CD4-positive, alpha-beta T cell treated with Interleukin-1 beta for 1 hour (primary cell): ENCODE data around the gene PAIP2B.
A peak's percentile ranks its signal among the peaks of the same experiment; 100 is the strongest.
"Not testable (repeated sequence)": the region's sequence is repeated elsewhere in the genome, so short reads cannot be mapped to it uniquely, and the experiment has no call there.

Experiments
- DNase-seq, 2 donors: peaks; one replicate each; pipeline ENCODE4 v3.0.0-alpha.2; 2020 to 2022

The PAIP2B gene, protein sequence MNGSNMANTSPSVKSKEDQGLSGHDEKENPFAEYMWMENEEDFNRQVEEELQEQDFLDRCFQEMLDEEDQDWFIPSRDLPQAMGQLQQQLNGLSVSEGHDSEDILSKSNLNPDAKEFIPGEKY

DNA sequence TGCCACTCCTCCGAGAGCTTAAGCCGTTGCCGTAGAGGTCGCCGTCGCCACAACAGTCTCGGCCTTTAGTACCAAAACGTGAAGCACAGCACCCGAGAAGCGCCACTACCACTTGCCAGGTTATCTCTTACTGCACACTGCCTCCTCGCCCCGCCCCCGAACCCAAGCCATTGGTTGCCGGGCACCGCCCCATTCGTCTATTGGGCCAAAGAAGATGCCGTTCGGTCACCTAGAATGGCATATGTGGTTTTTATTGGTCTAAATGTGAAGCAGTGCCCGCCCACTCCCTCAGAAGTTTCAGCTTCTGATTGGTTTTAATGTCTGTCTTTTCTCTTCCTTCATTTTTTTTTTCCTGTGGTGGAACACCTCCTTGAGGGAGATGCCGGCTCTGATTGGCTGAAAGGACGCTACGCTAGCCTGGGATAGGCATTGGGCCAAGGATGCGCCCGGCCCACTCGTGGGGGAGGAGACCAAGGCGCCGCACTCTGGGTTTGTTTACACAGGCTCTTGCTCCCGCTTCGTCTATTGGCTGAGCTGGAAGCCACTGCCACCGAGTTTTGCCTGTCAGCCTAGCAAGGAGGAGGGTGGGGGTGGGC, at the start of gene PAIP2B:
TSS of gene PAIP2B (minus strand) at position 139 of the 596 bp plus-strand sequence. CDS start 24,514 bp downstream, outside the sequence.
- peak; percentile 98 to 99 for DNase-seq

DNA sequence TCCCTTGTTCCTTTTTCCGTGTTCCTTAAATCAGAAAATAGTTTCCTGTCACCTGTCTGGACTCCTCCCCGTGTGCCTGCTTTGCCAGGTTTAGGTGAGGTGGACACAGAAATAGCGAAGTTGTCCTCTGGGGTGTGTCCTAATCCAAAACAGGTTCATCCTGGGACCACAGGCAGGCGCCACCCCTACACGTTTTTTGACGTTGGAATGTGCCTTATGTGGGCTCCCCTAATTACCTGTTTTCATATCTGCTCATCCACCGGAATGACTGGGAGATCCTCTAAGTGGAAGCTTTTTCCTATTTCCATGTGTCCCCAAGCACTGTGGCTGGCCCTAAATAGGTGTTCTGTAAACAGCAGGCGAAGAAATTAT, 49.0 kb upstream of the PAIP2B start:
- DNase-seq, result no peak

DNA sequence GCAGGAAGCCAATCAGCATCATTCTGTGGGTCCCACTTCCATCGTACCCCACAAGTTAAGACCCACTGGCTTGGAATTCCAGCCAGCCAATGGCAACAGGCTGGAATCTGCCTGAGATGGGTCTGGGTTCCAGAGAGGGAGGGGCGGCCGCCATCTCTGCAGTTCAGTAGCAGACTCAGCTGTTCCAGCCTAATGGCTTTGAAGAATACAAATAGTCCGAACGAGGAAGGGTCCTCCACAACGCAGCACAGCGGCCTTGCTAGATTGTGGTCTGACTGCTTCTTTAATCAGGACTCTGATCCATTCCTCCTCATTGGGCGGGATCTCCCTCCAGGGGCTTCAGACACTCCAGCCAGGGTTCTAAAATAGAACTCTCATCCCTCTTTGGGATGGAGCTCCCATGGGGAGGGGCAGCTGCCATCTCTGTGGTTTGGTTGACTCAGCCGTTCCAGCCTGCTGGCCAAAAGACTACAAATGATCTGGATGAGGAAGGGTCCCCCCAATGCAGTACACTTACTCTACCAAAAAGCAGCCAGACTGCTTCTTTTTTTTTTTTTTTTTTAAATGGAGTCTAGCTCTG, 42.7 kb upstream of the PAIP2B start:
- DNase-seq, result no peak

DNA sequence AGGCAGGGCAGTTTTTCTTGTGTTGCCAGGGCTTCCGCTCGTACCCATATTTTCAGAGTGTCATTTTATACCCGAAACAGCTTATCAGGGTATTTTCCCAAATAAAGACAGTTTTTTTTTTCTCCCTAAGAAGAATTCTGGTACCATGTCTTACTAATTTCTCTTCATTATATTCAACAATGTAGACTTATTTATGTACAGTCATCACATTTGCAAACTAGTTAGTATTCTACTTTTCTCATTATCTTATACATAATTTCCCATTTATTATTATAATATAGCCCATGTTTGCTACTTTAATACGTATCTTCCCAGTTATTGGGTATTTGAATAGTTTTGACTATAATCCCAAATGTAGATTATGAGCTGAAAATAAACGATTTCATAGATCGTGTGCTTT, 36.5 kb upstream of the PAIP2B start:
- DNase-seq, result no peak

DNA sequence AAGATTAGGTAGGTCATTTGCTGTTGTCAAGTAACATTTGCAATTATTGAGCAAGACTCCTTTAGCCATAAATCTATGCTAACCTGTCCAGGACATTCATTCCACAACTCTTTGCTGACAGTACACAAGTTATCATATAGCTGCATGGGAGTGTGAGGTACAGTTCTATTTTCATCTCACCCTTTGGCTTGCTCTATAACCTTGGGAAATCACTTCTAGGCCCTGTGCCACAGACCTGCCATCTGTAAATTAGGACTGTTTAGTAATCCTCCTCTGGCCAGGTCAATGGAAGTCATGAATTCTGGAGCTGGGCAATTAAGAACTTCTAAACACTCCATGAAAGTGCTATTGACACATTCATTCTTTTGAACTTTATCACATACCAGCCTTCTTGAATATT, 34.6 kb upstream of the PAIP2B start:
- no peak for DNase-seq

DNA sequence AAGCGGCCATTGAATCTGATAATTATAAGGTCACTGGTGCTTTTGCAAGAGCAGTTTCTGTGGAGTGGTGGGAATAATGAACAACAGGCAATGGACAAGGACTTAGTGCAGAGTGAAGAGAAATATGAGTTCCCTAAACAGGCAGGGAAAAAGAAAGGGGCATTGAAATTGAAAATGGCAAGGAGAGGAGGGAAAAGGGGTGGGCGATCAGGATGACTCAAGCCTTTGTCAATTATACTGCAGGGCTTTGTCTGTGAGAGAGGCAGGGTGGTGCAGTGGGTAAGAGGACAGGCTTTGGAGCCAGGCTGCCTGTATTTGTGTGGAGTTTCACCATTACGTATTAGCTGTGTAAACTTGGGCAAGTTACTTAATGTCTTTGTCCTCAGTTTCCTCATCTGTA, 29.5 kb upstream of the PAIP2B start:
- DNase-seq, result no peak

DNA sequence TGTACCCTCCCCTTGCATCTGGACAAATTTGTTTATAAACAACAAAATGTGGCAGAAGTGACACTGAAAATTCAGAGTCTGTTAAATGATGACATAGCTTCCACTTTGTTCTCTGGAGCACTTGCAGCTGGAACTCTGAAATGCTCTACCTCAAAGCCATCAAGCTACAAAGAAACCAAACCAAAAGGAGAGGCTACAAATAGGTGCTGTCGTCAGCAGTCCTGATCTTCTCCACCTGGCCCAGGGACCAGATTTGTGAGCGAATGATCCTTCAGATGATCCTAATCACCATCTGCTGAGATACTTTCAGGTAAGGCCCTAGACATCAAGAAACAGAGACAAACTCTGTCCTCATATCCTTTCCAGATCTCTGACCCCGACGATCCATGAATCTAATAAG, 27.9 kb upstream of the PAIP2B start:
- no peak for DNase-seq

DNA sequence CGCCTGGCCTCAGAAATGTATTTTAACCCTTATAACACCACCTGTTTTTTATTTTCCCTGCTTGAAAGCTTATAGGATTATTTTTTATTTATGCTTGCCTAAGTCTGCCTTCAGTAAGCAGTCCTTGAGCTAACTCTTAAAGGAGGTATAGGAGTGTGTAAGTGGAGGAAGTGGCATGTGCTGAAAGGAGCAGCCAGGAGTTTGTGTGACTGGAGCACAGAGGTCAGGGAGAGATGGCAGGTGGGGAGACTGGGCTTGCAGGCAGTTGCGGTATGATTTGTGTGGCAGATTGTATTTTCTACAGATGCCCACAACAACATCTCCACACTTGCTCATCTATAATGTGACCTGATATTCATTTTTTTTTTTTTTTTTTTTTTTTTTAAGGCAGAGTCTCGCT, 27.2 kb upstream of the PAIP2B start:
- no peak for DNase-seq

DNA sequence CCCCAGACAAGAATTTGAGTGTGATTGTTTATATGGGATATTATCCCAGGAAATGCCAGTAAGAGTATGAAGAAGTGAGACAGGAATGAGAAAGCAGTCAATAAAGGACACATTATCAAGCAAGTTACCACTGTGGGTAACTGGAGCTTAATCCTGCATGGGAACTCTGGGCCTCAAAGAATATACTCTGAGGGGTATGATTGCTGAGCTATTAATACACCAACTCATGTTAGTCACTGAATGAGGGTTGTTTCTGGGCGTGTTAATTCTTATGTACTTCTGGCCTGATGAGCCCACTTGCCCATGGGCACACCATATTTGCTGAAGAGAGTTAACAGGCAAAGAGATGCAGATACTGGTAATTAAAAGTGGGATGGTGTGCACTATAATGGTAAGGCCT, 26.6 kb upstream of the PAIP2B start:
- no peak for DNase-seq

DNA sequence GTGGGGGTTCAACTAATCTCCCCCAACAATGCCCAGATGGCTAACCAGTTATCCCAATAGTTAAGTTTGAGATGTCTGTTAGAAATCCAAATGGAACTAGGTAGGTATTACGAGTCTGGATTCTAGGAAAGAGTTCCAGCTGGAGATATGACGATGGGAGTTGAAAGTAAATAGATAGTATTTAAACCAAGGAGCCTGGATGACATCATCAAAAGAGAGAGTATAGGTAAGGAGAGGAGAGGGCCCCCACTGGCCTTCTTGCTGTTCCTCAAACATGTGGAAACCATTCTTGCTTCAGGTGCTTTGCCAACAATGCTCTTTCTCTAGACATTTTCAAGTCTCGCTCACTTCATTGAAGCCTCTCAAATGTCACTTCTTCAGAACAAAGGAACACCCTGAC, 26.0 kb upstream of the PAIP2B start:
- DNase-seq, result no peak

DNA sequence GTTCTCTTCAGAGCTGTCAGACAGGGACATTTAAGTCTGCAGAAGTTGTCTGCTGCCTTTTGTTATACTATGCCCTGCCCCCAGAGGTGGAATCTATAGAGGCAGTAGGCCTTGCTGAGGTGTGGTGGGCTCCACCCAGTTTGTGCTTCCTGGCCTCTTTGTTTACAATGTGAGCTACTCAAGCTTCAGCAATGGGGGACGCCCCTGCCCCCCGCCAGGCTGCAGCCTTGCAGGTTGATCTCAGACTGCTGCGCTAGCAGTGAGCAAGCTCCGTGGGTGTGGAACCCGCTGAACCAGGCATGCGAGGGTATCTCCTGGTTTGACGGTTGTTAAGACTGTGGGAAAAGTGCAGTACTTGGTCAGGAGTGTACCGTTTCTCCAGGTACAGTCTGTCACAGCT, 24.0 kb upstream of the PAIP2B start:
- no peak for DNase-seq

DNA sequence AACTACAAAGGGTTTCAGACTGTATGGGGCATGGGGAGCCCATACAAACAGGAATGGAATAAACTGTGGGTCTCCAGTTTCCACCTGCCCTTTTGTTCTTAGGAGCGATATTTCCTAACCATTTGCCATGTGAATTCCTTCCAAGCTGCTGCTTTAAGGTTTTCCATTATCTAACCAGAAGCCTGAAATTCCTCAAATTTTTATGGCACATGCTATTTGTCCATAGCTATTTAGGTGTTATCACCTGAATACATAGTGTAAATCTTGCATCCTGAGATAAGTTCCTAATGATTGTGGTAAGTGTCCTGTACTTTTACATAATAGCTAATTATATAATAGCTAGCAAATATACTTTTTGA, 17.4 kb upstream of the PAIP2B start:
- no peak for DNase-seq

DNA sequence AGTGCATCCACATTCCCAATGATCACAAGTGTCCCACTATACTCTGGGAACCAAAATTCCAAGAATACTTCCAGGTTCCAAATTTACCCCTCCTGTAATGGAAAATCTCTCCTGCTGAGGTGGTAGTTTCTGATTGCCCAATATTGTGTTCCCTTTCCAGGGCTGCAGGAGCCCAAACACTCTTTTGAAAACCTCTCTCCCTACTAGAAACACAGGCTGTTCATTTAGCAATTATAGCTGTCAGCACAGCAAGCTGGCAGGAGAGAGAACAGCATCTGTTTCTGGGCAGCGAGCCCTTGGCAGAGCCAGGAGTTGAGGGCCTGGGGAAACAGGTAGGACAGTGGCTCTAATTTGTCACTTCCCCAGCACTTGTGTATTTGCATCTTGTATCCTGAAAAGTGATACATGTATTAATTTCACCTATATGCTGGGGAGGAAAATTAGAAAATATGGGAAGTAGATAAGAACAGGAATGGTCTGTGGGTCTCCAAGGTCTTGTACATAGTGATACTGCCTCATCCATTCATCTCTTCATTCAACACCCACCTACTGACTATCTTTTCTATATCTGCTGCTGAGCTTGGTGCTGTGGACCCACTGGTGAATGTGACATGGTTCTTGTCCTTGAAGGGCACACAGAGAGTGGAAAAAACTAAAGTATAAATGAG, 16.9 kb upstream of the PAIP2B start:
- no peak for DNase-seq

DNA sequence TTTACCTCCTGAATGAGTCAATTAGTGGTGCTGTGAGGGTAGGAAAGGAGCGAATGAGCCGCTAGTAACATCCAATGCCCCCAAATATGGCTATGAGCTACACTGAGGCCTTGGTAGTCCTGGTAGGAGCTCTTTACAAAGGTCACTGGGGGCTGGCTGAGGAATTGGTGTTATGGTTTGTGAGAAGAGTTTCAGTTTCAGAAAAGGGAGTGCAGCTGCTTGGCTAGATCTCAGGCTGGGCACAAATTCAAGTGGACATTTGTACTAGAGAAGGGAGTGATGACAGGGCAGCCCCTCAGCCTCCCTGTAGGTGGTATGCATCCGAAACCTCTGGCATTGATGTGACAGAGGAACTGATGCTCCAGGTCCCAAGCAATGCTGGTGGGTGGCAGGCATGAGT, 13.9 kb upstream of the PAIP2B start:
- no peak for DNase-seq

DNA sequence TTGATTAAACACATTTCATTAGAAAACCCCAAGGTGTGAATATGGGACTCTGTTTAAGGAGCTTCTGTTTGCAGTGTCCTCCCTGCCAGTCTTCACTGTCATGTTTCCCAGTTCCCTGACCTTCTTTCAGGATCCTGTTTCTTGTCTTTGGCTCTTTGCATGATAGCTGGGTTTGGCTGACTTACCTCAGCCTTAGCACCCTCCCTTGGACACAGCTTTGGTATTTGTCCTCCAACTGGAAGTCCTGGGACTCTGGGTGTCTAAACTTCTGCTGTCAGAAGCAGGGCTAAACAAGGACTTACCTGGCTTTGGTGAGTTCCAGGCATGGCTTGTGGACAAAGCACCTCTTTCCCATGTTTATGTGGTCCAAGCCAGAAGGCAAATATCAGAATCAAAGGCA, 11.2 kb upstream of the PAIP2B start:
- DNase-seq, result no peak

DNA sequence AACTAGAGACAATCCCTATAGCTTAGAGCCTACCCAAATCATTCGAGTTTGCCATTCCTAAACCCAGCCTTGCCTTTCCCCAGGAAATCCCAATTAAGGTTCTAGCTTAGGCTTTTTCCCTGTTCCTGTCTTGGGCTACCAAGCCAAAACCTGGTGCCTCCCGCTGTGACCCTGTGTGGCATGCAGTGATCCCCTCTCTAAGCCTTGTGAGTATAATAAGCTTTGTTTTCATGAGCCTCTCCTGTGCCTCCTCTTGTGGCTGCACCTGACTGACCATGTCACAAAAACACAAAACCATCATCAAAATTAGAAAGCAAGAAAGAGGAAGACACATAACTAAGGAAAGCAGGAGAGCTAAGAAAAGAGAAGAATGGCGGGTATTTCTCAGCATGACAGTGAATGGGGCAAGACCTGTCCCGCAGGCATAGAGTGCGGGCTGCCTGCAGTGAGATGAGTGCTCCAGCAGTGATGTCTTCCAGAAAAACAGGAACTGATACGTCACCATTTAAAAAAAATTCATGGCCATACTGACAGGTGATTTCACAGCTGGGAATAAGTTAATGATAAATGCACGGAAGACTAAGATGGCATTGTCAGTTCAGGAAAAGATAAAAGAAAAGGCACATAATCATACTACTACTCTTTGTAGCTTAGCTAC, 9.2 kb upstream of the PAIP2B start:
- DNase-seq, result no peak

DNA sequence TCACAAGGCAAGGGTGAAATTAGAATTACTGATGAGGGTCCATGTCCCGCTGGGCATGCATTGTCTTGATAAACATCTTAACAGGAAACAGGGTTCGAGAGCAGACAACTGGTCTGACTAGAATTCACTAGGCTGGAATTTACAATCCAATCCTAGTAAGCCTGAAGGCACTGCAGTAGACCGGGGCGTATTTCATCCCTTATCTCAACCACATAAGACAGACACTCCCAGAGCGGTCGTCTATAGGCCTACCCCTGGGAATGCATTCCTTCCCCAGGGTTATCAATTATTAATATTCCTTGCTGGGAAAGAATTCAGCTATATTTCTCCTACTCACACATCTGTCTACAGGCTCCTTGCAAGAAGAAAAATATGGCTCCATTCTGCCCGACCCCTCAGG, 6.2 kb upstream of the PAIP2B start:
- not testable (repeated sequence) for DNase-seq

DNA sequence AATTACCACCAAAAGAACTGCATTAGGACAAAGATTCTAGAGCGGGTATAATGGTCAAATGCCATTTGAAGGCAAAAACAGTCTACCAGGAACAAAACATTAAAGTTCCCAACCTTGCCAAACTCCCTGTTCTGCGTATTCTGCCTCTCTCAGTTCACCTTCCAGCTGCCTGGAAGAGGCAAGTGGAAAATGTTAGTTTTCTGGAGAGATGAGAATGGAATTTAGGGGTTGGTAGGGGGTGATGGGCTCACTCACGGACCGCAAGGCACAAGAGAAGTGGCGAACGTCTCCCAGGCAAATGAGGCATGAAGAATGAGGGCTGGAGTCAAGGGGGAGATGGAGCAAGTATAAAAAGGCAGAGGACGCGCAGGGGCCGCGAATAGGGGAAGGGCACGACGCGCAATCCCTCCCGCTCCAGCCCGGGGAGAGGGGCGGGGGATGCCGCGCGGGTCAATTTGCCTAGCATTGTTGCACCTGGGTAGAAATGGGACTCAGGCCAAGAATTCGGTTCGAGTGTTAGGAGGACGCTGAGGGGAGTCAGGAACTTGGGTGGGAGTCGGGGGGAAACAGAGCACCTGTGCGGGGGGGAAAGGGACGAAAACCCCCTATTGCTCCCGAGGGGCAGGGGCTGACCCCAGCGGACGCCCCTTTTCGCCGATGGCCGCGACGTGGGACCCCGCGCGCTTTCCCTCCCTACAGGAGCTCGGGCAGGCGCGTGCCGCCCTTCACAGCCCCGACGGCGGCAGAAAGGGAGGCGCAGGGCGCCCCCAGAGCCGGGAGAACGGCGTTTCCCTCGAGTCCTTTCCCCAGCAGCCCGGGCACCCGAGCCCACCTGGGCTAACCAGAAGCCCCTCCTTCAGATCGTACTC, 573 bp downstream of the PAIP2B start:
- DNase-seq, result peak; percentile 3 to 17

DNA sequence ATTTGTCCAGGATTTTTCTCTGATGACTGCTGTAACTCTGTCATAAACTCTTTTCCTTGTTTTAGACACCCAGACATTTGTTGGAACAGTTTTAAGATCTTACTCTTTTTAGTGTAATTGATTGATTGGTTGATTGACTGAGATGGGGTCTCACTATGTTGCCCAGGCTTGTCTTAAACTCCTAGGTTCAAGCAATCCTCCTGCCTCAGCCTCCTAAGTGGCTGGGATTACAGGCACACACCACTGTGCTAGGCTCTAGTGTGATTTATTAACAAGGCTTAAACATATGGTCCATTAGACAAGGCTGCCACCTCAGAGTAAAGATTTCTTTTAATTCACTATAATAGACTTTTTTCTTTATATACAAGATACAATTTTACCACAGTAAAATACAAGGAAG, 2.0 kb downstream of the PAIP2B start:
- no peak for DNase-seq

DNA sequence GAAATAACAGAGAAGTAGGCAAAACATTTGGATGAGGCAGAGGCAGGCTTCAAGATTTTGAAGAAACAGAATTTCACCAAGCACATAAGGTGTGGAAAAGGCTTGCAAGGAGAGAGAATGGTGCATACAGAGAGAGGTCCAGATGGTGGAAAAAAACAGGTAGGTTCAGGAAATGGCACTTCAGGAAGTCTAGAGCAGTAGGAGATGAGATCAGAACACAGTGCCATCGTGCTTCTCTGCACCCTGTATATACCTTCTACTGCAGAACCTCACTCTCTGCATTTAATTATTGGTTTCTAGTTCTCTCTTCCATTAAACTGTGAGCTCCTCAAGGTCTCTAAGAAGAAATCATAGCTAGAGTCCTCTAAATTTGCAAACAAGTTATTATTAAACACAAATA, 2.4 kb downstream of the PAIP2B start:
- DNase-seq, result no peak

DNA sequence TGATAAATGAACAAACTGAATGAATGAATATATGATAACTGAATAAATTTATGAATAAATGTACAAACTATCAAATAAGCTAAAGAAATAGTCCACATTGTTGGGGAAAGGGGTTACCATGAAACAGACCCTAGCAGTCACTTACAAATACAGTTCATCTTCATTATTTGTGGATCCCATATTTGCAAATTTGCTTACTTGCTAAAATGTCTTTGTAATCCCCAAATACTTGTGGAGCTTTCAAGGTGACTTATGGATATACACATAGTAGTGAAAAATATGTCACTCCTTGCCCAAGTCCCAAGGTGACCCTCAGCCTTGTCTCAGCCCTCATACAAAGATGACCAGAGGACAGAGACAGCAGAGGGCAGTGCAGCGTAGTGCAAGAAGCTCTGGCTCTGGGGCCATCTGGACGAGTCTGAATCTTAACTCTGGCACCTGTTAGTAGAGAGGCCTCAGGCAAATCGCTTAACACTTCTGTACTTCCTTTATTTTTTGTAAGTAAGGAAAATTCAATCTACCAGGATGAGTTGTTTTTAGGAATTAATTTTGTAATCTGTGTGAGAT, 3.1 kb downstream of the PAIP2B start:
- peak in 1 of 2 donors; percentile 16 for DNase-seq

DNA sequence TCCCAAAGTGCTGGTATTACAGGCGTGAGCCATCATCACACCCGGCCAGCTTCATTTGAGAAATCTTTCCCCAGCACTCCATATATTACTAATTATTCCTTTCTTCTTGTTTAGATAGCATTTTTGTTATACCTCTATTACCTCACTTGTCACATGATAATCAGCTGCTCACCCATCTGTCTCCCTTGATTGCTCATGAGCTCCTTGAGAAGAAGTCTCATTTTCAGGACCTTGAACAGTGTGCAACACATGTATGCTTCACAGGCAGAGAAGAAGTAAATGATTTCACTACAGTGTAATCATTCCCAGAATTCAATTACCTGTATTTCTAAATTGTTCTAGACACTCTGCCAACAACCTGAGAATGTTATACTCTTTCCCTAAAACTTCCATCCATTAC, 6.2 kb downstream of the PAIP2B start:
- DNase-seq, result no peak

DNA sequence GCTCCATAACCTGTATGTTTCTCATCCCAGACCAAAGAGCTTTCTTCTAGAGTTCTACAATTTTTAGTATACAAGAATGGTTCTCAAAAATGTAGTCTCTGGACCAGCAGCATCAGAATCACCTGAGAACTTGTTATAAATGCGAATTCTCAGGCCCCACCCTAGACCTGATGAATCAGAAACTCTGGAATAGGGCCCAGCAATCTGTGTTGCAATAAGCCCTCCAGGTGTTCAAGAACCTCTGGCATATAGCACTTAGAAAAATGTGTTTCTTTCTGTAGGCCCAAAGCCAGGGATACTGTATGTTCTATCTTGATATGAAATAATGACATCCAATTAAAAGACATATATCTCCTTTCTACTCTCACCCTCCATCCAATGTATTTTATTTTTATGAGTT, 10.4 kb downstream of the PAIP2B start:
- DNase-seq, result no peak
